Parathyroid adenoma (tissue), 2 donors: ENCODE measurements around the gene FANCE.

Experiments used
- H2AFZ ChIP-seq: fragments of 300-600 bp; sonication (generic); one replicate; pipeline ENCODE4 v1.7.0; 2017; ENCODE audit warnings: antibody characterized with exemption, mild to moderate bottlenecking
- H3K27ac ChIP-seq: fragments of 300-600 bp; sonication (generic); one replicate; pipeline ENCODE4 v1.7.0; 2017
- H3K27me3 ChIP-seq: fragments of 300-600 bp; sonication (generic); one replicate; pipeline ENCODE4 v1.7.0; 2017; ENCODE audit warnings: low read length; ENCODE audit not compliant: control insufficient read depth, insufficient read depth
- H3K36me3 ChIP-seq: fragments of 300-600 bp; sonication (generic); one replicate; pipeline ENCODE4 v1.7.0; 2017; ENCODE audit warnings: low read length; ENCODE audit not compliant: control insufficient read depth, insufficient read depth
- H3K4me1 ChIP-seq: fragments of 300-600 bp; sonication (generic); one replicate; pipeline ENCODE4 v1.7.0; 2017; ENCODE audit warnings: control low read depth
- H3K4me2 ChIP-seq: fragments of 300-600 bp; sonication (generic); one replicate; pipeline ENCODE4 v1.7.0; 2017; ENCODE audit warnings: low read length
- H3K4me3 ChIP-seq: fragments of 300-600 bp; sonication (generic); one replicate; pipeline ENCODE4 v1.7.0; 2017; ENCODE audit warnings: low read depth, low read length
- H3K79me2 ChIP-seq: fragments of 300-600 bp; sonication (generic); one replicate; pipeline ENCODE4 v1.7.0; 2017; ENCODE audit warnings: control low read depth
- H3K9ac ChIP-seq: fragments of 300-600 bp; sonication (generic); one replicate; pipeline ENCODE4 v1.7.0; 2017; ENCODE audit warnings: mild to moderate bottlenecking
- H3K9me3 ChIP-seq: fragments of 300-600 bp; sonication (generic); one replicate; pipeline ENCODE4 v1.7.0; 2017; ENCODE audit warnings: low read length; ENCODE audit not compliant: control insufficient read depth
- CTCF ChIP-seq: fragments of 300-600 bp; sonication (generic); IDR thresholded peaks from one replicate; pipeline ENCODE4 v1.7.0; 2017; ENCODE audit warnings: antibody characterized with exemption, mild to moderate bottlenecking
- donor health status: primary hyperparathyroidism.

FANCE gene

GRCh38 chr6:35483062-35483461, 30.9 kb downstream of the FANCE start:
- H3K27me3 ChIP-seq: no peaks in the 10 kb centered on the region
- TF ChIP-seq CTCF: no peak
- H3K9me3 ChIP-seq: no peaks in the 10 kb centered on the region
- H3K79me2 ChIP-seq: no peaks in the 10 kb centered on the region
- no peaks in the 10 kb centered on the region for H3K36me3 ChIP-seq
- H3K4me1 ChIP-seq: peaks cover 21% of the 10 kb centered on the region
- H3K9ac ChIP-seq: no peak overlapping the region
- no peak overlapping the region for H3K27ac ChIP-seq
- no peak overlapping the region for H2AFZ ChIP-seq
- H3K4me2 ChIP-seq: no peak overlapping the region
- no peak overlapping the region for H3K4me3 ChIP-seq

- Histone ChIP-seq H3K27ac (no peak overlapping the region), H3K36me3 (no peaks in the 10 kb centered on the region)
These were observed 31.4 kb downstream of the FANCE start for GRCh38 chr6:35483490-35483889.

GRCh38 chr6:35483893-35484645, 31.9 kb downstream of the FANCE start:
- H3K4me2 ChIP-seq: no peak overlapping the region
- H3K36me3 ChIP-seq: no peaks in the 10 kb centered on the region
- no peaks in the 10 kb centered on the region for H3K79me2 ChIP-seq
- H3K4me1 ChIP-seq: peaks cover 24% of the 10 kb centered on the region
- no peaks in the 10 kb centered on the region for H3K9me3 ChIP-seq
- H3K4me3 ChIP-seq: no peak overlapping the region
- no peaks in the 10 kb centered on the region for H3K27me3 ChIP-seq
- H2AFZ ChIP-seq: no peak overlapping the region
- no peak overlapping the region for H3K9ac ChIP-seq
- no peak overlapping the region for H3K27ac ChIP-seq
- no peak for TF ChIP-seq CTCF

More at GRCh38 chr6:35483490-35483889, 31.4 kb downstream of the FANCE start:
- H3K9ac ChIP-seq: no peak overlapping the region
- no peak overlapping the region for H2AFZ ChIP-seq
- TF ChIP-seq CTCF: no peak
- no peak overlapping the region for H3K4me3 ChIP-seq
- no peaks in the 10 kb centered on the region for H3K79me2 ChIP-seq
- H3K27me3 ChIP-seq: no peaks in the 10 kb centered on the region
- H3K9me3 ChIP-seq: no peaks in the 10 kb centered on the region
- H3K4me2 ChIP-seq: no peak overlapping the region
- H3K4me1 ChIP-seq: peaks cover 24% of the 10 kb centered on the region

GRCh38 chr6:35484921-35485392, 32.8 kb downstream of the FANCE start:
- Histone ChIP-seq H2AFZ (no peak overlapping the region), H3K27me3 (no peaks in the 10 kb centered on the region), H3K4me1 (peaks cover 24% of the 10 kb centered on the region), H3K9ac (no peak overlapping the region), H3K4me2 (no peak overlapping the region), H3K9me3 (no peaks in the 10 kb centered on the region), H3K4me3 (no peak overlapping the region), H3K36me3 (no peaks in the 10 kb centered on the region), H3K27ac (no peak overlapping the region), H3K79me2 (no peaks in the 10 kb centered on the region)
- TF ChIP-seq CTCF: no peak

- Histone ChIP-seq H2AFZ (peak overlapping the region; percentile 78), H3K27me3 (no peaks in the 10 kb centered on the region), H3K4me1 (peaks cover 26% of the 10 kb centered on the region), H3K9me3 (no peaks in the 10 kb centered on the region), H3K36me3 (no peaks in the 10 kb centered on the region), H3K9ac (no peak overlapping the region), H3K79me2 (no peaks in the 10 kb centered on the region), H3K4me3 (peak overlapping the region; percentile 25), H3K4me2 (peak overlapping the region; percentile 55), H3K27ac (peak overlapping the region; percentile 83)
- no peak for TF ChIP-seq CTCF
These were observed 33.3 kb downstream of the FANCE start for GRCh38 chr6:35485402-35485877.
